ENCODE results near the gene DNAJB13.
"Not testable (repeated sequence)": the region's sequence is repeated elsewhere in the genome, so short reads cannot be mapped to it uniquely, and the experiment has no call there.

Gene DNAJB13

GRCh38 chr11:73976451-73977151 lies 25.8 kb downstream of the DNAJB13 start:
- H3K4me3 ChIP-seq (ENCODE audit: low read depth, low read length): no peak overlapping the region

GRCh38 chr11:73977856-73978519 lies 27.2 kb downstream of the DNAJB13 start:
- H3K4me3 ChIP-seq (ENCODE audit: low read depth, low read length): no peak overlapping the region

GRCh38 chr11:73978576-73979086 lies 27.8 kb downstream of the DNAJB13 start:
- no peak overlapping the region for H3K4me3 ChIP-seq (ENCODE audit: low read depth, low read length)

- H3K4me3 ChIP-seq (ENCODE audit: low read depth, low read length): no peak overlapping the region
Measured at GRCh38 chr11:73980001-73980961, 29.5 kb downstream of the DNAJB13 start.

GRCh38 chr11:73981051-73981805 lies 30.4 kb downstream of the DNAJB13 start:
- peak overlapping the region; percentile 72 for H3K4me3 ChIP-seq (ENCODE audit: low read depth, low read length)

- H3K4me3 ChIP-seq (ENCODE audit: low read depth, low read length): peak within 1 kb of the TSS; percentile 80
Measured at GRCh38 chr11:73982595-73982989, 31.8 kb downstream of the DNAJB13 start, which contains the start of gene UCP2. Gene UCP2, minus strand, starts transcription at chr11:73982843. Its CDS starts 4,465 bp downstream, at chr11:73978378.

GRCh38 chr11:73982990-73983740 lies 32.3 kb downstream of the DNAJB13 start:
- H3K4me3 ChIP-seq (ENCODE audit: low read depth, low read length): peak overlapping the region; percentile 80

- no peak overlapping the region for H3K4me3 ChIP-seq (ENCODE audit: low read depth, low read length)
Measured at GRCh38 chr11:73983741-73984538, 33.1 kb downstream of the DNAJB13 start.

- not testable (repeated sequence) for H3K4me3 ChIP-seq (ENCODE audit: low read depth, low read length)
Measured at GRCh38 chr11:73985661-73986060, 34.8 kb downstream of the DNAJB13 start.

GRCh38 chr11:73988227-73988626 lies 37.4 kb downstream of the DNAJB13 start:
- no peak overlapping the region for H3K4me3 ChIP-seq (ENCODE audit: low read depth, low read length)

- H3K4me3 ChIP-seq (ENCODE audit: low read depth, low read length): no peak overlapping the region
Measured at GRCh38 chr11:73989156-73989555, 38.3 kb downstream of the DNAJB13 start.

- no peak overlapping the region for H3K4me3 ChIP-seq (ENCODE audit: low read depth, low read length)
Measured at GRCh38 chr11:73990730-73991129, 39.9 kb downstream of the DNAJB13 start.

- H3K4me3 ChIP-seq (ENCODE audit: low read depth, low read length): no peak overlapping the region
Measured at GRCh38 chr11:73991471-73992006, 40.7 kb downstream of the DNAJB13 start.

GRCh38 chr11:73995247-73995646 lies 44.4 kb downstream of the DNAJB13 start:
- H3K4me3 ChIP-seq (ENCODE audit: low read depth, low read length): no peak overlapping the region

GRCh38 chr11:73995731-73996130 lies 44.9 kb downstream of the DNAJB13 start:
- no peak overlapping the region for H3K4me3 ChIP-seq (ENCODE audit: low read depth, low read length)

- H3K4me3 ChIP-seq (ENCODE audit: low read depth, low read length): no peak overlapping the region
Measured at GRCh38 chr11:73996161-73996747, 45.4 kb downstream of the DNAJB13 start.

- no peak overlapping the region for H3K4me3 ChIP-seq (ENCODE audit: low read depth, low read length)
Measured at GRCh38 chr11:73997120-73997770, 46.4 kb downstream of the DNAJB13 start.

Measured in iPS-11a (cell line).